Urinary bladder (tissue), 4 donors: ENCODE measurements around the gene SLC9A9. TPM values are rescaled to one million over a fixed set of nuclear protein-coding genes. Genes with fewer than 3 reads are reported as not detected.

Source experiments
- DNase-seq: peaks from one replicate; pipeline ENCODE4 v3.0.0-alpha.2; 2015; ENCODE audit errors: extremely low spot score
- H3K27ac ChIP-seq: one replicate; pipeline ENCODE4 v1.5.1; 2013; ENCODE audit warnings: low read depth, mild to moderate bottlenecking, moderate library complexity
- H3K36me3 ChIP-seq: one replicate; pipeline ENCODE4 v1.6.1; 2013; ENCODE audit warnings: mild to moderate bottlenecking, moderate library complexity; ENCODE audit not compliant: insufficient read depth
- H3K4me1 ChIP-seq: one replicate; pipeline ENCODE4 v1.6.1; 2013; ENCODE audit warnings: mild to moderate bottlenecking, moderate library complexity; ENCODE audit not compliant: insufficient read depth
- H3K4me3 ChIP-seq: one replicate; pipeline ENCODE4 v1.5.1; 2013; ENCODE audit warnings: low read depth, low read length
- WGBS: extraction: QIAGEN DNeasy Blood & Tissue Kit; methylation state at CpG from one replicate; pipeline ENCODE4 v1.1.7; 2013; 5-methylcytosine and 5-hydroxymethylcytosine counted together
- polyA plus RNA-seq: library from polyadenylated mRNA; stranded (reverse); fragments of 200-250 nt; gene quantifications from one replicate; pipeline ENCODE4 v1.2.3, GENCODE V29; 2013
- total RNA-seq: library from RNA; depleted of rRNA; stranded (reverse); fragments of >200 nt; gene quantifications from one replicate; pipeline ENCODE4 v1.2.3, GENCODE V29; 2014
- donor health status: healthy with polysubstance abuse.
- donor health status: healthy.

Gene SLC9A9
- total and polyA plus RNA-seq, 2 donors = 28.7 to 46.2 TPM

DNA sequence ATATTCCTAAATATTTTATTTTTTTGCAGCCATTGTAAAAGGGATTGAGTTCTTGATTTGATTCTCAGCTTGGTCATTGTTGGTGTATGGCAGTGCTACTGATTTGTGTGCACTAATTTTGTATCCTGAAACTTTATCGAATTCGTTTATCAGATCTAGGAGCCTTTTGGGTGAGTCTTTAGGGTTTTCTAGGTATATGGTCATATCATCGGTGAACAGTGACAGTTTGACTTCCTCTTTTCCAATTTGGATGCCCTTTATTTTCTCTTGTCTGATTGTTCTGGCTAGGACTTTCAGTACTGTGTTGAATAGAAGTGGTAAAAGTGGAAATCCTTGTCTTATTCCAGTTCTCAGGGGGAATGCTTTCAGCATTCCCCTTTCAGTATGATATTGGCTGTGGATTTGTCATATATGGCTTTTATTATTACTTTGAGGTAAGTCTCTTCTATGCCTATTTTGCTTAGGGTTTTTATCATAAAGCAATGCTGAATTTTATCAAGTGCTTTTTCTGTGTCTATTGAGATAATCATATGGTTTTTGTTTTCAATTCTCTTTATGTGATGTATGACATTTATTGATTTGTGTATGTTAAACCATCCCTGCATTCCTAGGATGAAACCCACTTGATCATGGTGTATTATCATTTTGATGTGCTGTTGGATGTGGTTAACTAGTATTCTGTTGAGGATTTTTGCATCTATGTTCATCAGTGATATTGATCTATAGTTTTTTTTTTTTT lies 11.4 kb upstream of the SLC9A9 start:
- no peaks in the 10 kb centered on the region for H3K36me3 ChIP-seq
- H3K4me1 ChIP-seq = no peaks in the 10 kb centered on the region
- H3K27ac ChIP-seq = no peak overlapping the region
- DNase-seq = no peak
- WGBS = 94% methylated on average over 3 of the region's 3 CpGs
- H3K4me3 ChIP-seq = no peak overlapping the region

DNA sequence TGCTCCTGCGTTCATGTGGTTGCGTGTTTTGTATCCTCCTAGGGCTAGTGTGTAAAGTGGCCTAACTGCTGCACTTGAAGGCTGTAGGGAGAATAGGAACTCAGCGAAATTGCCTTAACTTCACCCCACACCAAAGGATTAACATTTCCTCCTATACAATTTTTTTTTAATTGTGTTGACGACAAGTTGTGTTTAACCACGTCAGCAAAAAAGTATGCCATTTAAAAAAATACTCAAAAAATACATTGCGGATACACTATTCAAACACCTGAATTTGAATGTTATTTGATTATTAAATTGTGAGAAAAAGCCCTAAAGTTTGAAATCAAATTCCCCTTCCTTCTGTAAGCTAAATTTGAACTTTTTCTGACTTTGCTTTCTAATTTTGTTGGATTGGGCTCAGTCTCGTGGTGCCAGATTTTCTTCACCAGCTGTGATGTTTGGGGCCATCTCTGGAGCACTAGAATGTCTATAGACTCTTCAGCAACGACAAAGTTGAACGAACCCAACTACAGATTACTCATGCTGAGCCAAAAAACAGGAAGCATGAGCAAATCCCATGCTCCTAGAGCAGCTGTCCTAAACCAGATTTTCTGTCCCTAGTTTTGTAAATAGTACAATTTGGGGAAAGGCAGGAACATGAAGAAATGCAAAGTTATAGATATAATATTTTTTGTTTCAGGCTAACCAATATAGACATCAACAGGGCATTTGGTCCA lies 8.1 kb upstream of the SLC9A9 start:
- Histone ChIP-seq H3K36me3 (no peaks in the 10 kb centered on the region), H3K27ac (no peak overlapping the region), H3K4me1 (no peaks in the 10 kb centered on the region), H3K4me3 (no peak overlapping the region)
- DNase-seq = no peak
- 82% methylated on average over 9 of the region's 9 CpGs for WGBS

- Histone ChIP-seq H3K27ac (no peak overlapping the region), H3K36me3 (no peaks in the 10 kb centered on the region), H3K4me3 (no peak overlapping the region), H3K4me1 (no peaks in the 10 kb centered on the region)
- 82% methylated on average over 3 of the region's 3 CpGs for WGBS
- no peak for DNase-seq
These were observed 6.9 kb upstream of the SLC9A9 start for GRCh38 chr3:143855183-143855582.

DNA sequence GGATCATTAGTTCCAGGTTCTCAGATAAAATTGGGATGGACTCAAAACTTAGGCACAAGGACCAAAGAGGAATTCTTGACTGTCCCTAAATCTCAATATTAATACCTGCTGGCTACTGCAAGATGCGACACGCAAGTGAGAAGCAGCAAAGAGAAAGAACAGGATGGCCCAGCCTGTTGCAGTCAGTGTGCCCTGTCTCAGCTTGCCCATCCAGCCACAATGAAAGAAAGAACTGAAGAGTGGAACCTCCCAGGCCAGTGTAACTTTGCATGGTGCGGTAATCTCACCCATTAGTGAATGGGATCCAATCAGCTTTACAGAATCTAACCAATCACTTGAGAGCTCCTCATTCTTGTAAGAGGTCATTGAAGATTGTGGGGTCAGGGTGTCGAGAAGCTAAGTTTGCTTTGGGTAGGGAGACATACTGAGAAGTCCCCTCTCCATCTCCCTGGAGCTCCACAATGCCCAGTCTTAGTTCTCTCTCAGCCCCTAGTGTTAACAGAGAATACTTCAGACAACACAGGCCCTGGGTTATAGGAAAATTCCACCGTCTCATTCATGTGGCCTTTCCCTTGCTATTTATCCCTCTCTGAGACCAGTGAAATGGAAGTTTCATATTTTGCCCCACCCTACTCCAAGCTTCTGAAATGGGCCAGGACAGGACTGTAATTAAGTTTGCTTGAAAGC lies 3.2 kb upstream of the SLC9A9 start:
- Histone ChIP-seq H3K36me3 (no peaks in the 10 kb centered on the region), H3K4me3 (no peak overlapping the region), H3K27ac (no peak overlapping the region), H3K4me1 (no peaks in the 10 kb centered on the region)
- 91% methylated on average over 5 of the region's 5 CpGs for WGBS
- no peak for DNase-seq

DNA sequence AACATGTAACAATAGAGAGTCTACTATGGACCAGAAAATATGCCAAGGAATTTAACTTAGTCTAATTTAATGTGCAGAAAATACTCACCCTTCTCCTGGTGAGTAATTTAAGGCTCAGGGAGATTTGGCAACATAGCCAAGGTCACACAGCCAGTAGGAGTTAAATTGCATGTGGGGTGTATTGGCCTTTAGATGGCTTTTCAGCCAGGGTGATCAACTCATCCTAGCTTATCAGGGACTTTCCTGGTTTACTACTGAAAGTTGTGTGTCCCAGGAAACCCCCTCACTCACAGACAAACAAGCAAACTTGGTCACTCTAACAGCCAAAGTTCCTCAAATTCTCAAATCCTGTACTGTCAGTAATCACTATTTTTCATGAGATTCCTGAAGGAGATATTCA lies 2.6 kb upstream of the SLC9A9 start:
- no peak for DNase-seq
- Histone ChIP-seq H3K4me1 (no peaks in the 10 kb centered on the region), H3K4me3 (no peak overlapping the region), H3K36me3 (no peaks in the 10 kb centered on the region), H3K27ac (no peak overlapping the region)

DNA sequence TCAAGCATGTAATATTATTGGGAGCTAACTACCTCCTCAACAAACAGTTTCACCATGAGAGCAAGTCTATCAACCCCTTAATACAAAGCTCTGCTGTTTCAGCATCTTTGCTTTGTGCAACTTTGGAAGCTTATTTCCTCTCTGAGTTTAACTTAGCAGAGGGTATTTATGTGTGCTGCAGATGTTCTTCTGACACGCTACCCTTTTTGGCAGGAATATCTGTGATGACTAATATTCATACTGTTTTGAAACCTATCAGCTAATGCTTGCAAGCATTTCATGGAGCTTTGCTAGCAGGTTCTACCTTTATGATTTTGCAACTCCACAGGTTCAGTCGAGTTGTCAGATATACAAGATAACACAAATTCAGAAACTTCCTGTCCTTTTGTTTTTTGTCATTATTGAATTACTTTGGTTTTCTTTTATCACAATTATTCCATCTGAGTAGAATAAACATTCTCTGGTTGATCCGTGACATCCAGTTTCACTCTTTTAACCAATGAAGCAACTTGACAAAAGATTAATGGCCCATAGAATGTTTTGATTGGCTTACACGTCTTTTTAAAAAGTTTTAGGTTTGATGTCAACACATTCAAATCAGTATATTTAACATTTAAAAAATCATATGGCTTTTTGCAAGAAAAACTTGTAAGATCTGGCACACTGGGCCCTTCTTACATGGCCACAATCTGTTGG lies 1.7 kb upstream of the SLC9A9 start:
- DNase-seq = no peak
- 22% methylated on average over 4 of the region's 4 CpGs for WGBS
- no peak overlapping the region for H3K4me3 ChIP-seq

DNA sequence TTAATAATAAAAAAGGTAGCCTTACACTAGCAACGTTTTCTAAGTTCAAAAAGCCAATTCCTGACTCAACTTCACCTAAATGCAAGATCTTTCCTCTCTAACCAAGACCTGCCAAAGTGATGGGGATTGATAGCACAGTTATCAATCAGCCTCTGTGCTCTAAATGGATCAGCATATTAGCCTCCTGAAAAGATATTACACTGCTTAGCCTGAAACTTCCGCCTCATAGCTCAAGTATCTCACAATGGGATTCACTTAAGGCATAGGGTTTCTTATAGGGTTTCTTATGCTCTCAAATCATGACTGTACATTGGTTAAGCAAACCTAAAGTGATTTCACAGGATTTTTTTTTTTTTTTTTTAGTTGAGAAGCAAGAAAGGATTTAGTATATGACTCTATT lies 436 bp upstream of the SLC9A9 start:
- DNase-seq = no peak
- Histone ChIP-seq H3K4me1 (no peaks in the 10 kb centered on the region), H3K27ac (no peak overlapping the region), H3K4me3 (peak overlapping the region; percentile 69), H3K36me3 (no peaks in the 10 kb centered on the region)
- WGBS = 51% methylated on average over 2 of the region's 2 CpGs

More for the DNA sequence above, 1.7 kb upstream of the SLC9A9 start:
- Histone ChIP-seq H3K27ac (no peak overlapping the region), H3K4me1 (no peaks in the 10 kb centered on the region), H3K36me3 (no peaks in the 10 kb centered on the region)

GRCh38 chr3:143843587-143843986 lies 4.7 kb downstream of the SLC9A9 start:
- no peak for DNase-seq
- 90% methylated on average over 2 of the region's 2 CpGs for WGBS
- H3K4me3 ChIP-seq = no peak overlapping the region
- H3K4me1 ChIP-seq = peaks cover 2% of the 10 kb centered on the region
- H3K36me3 ChIP-seq = peaks cover 2% of the 10 kb centered on the region
- H3K27ac ChIP-seq = no peak overlapping the region

DNA sequence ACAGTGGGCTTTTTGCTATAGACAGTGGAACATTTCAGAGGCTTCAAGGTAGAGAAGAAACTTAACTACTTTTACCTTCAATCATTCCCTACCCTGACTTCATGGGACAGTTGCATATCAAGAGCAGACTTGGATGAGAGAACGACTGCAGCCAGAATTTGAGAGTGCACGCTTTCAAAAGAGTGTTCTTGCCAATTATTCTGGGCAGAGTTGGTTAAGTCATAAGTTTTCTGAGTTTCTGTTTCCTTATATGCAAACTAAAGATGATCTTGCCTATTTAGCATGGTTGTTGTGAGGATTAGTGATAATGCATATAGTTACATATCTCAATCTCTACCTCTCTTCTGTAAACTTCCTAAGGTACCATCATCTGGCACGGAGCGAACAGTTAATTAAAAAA lies 7.6 kb downstream of the SLC9A9 start:
- WGBS = 79% methylated on average over 4 of the region's 4 CpGs
- DNase-seq = no peak
- peaks cover 2% of the 10 kb centered on the region for H3K4me1 ChIP-seq
- H3K36me3 ChIP-seq = peaks cover 2% of the 10 kb centered on the region
- no peak overlapping the region for H3K27ac ChIP-seq
- no peak overlapping the region for H3K4me3 ChIP-seq

DNA sequence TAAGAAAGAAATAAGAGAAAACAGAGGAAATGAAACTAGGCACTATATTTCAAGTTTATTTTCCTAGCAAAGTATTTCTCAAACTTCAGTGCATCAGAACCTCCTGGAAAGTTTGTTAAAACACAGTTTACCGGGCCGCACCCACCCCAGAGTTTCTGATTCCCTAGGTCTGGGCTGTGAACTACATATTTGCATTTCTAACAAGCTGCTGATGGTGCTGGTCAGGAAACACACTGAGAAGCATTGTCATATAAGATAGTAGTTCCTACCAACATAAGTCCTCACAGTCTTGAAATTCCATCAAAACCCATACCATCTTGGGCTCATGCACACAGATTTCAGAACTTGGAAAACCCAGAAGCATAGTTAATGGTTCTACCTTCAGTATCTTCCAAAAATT lies 8.3 kb downstream of the SLC9A9 start:
- no peak for DNase-seq
- peaks cover 2% of the 10 kb centered on the region for H3K4me1 ChIP-seq
- no peak overlapping the region for H3K4me3 ChIP-seq
- WGBS = 89% methylated on average over 2 of the region's 2 CpGs
- peaks cover 2% of the 10 kb centered on the region for H3K36me3 ChIP-seq
- no peak overlapping the region for H3K27ac ChIP-seq

GRCh38 chr3:143837076-143837475 lies 11.2 kb downstream of the SLC9A9 start:
- H3K36me3 ChIP-seq = no peaks in the 10 kb centered on the region
- no peak overlapping the region for H3K4me3 ChIP-seq
- WGBS = 96% methylated on average over 1 of the region's 1 CpG
- no peak for DNase-seq
- H3K27ac ChIP-seq = no peak overlapping the region
- peaks cover 2% of the 10 kb centered on the region for H3K4me1 ChIP-seq

DNA sequence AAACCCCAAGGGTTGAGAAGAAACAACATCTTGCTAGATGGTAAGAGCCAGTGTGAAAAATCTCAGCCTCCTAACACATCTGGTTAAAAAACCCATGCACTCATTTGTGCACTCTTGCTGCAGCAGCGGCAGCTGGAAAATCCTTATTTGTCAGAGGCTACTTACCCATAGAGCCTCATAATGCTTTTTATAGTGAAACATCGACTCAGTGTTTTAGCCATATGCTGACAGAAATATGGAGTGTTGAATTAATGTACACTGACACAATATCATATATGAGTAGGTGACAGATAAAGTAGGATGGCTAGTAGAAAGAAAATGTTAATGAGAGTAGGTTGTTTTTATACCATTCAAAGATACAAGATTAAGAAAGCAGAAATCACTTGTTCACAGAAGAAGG lies 13.0 kb downstream of the SLC9A9 start:
- H3K27ac ChIP-seq = no peak overlapping the region
- H3K36me3 ChIP-seq = no peaks in the 10 kb centered on the region
- no peak overlapping the region for H3K4me3 ChIP-seq
- no peak for DNase-seq
- WGBS = 45% methylated on average over 2 of the region's 2 CpGs
- H3K4me1 ChIP-seq = peaks cover 2% of the 10 kb centered on the region

- no peak overlapping the region for H3K4me3 ChIP-seq
- no peak overlapping the region for H3K27ac ChIP-seq
- DNase-seq = no peak
- no peaks in the 10 kb centered on the region for H3K4me1 ChIP-seq
- no peaks in the 10 kb centered on the region for H3K36me3 ChIP-seq
These were observed 15.8 kb downstream of the SLC9A9 start for GRCh38 chr3:143832433-143832832.
